GM21737 (cell line): ENCODE data around the gene UTS2.

Experiments
- ATAC-seq: cut with Tn5 transposase; IDR thresholded peaks from one replicate; pipeline ENCODE4 v1.9.1; 2021; ENCODE audit warnings: mild to moderate bottlenecking, moderate library complexity; ENCODE audit not compliant: unreplicated experiment

Gene UTS2, protein sequence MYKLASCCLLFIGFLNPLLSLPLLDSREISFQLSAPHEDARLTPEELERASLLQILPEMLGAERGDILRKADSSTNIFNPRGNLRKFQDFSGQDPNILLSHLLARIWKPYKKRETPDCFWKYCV

DNA sequence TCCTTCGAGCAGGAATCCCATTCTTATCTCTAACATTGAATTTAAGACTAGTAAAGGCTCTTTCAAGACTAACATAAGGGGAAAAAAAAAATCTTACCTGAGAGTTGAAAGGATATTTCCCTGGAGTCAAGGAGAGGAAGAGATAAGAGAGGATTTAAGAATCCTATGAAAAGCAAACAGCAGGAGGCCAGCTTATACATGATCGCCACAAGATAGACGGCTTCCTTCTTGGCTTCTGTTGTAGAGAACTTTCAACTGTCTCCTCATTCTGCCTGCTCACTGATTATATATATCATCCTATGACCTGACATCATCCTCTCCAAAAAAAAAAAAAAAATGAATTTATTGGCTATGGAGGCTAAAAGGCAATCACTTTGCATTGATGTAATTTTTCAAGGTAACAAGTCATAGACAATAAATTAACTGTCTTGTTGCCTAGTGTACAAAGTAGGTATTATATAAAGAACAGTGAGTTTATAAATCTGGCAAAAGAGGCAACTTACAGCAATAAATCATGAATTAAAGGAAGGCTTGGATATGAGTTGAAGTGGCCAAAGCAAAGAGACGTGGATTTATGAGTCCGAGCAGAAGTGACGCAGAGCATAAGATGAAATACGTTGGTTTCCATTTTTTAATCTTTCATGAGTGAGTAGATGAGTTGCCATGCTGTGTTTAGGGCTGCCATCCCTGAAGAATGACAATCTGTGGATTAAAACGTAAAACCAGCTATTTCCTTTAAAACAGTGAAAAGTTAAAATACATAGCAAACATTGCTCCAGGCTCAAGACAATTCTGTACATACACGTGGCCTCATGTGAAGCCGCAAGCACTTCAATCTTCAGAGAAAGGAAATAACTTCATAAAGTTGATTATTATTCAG is at the start of gene UTS2:
UTS2 (minus strand) TSS at position 262 of the 880 bp plus-strand sequence; CDS start at position 200, 62 bp downstream.
- ATAC-seq = no peak

DNA sequence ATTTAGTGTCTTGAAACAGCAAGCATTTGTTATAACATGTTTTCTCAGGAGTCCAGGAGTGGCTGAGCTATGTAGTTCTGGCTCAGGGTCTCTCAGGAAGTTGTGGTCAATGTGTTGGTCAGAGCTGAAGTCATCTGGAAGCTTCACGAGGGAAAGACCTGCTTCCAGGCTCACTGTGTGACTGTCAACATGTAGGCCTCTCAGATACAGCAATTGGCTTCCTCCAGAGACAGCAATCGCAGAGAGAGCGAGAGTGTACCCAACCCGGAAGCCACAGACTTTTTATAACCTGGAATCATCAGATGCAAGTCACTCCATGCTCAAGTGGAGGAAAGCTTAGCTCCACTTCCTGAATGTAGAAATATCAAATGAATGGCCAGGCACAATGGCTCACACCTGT is 46.9 kb upstream of the UTS2 start:
- no peak for ATAC-seq

DNA sequence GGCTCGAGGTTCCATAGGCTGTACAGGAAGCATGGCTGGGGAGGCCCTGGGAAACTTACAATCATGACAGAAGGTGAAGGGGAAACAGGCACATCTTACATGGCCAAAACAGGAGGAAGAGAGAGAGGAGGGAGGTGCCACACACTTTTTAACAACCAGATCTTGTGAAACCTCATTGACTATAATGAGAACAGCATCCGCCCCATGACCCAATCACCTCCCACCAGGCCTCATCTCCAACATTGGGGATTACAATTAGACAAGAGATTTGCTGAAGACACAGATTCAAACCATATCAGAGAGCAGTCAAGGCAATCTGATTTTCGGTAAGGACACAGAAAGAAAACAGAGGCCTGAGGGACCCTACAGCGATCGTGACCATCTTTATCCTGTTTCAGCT is 46.1 kb upstream of the UTS2 start:
- no peak for ATAC-seq

DNA sequence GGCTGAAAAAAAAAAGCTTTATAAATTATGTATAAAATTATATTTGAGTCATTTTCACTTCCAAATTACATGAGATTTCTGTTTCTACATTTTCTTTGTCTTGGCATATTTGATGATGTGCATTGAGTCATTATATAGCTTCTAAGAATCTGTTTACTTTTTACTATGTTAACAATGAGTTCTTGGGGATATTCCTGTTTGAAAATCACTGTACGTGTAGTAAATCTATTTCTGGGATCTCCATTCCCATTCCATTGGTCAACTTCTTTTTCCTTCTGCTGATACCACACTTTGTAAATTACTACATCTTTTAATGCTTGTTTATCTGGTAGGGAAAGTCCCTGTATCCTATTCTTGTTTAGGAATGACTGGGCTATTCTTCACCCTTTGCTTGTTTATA is 44.1 kb upstream of the UTS2 start:
- no peak for ATAC-seq

DNA sequence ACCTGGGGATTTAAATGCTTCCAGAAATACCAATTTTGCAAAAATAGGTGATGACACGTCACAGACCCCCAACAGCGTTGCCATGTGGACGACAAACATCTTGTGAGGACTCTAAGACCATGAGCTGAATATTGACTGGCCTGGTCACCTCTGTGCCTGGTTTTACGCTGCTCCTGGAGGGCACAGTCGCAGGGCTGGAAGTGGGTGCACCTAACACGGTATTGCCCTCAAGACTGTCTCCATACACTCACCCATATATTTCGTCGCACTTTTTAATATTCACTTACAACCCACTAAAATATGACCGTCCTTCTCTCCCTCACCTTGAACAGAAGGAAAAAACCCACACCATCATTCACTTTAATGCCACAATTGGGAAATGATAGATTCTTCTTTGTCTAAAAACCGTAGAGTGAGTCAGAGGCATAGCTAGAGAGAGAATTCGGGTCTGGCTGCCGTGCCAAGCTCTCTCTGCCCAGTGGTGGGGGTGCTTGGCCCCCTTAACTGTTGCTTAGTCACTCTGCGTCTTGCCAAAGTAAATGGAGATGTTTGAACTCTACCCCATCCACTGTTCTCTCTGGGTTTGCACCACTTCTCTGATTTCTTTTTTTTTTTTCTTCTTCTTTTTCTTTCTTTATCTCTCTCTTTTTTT is 40.8 kb upstream of the UTS2 start:
- no peak for ATAC-seq

- no peak for ATAC-seq
These were observed 38.9 kb upstream of the UTS2 start for GRCh38 chr1:7891804-7892203.

DNA sequence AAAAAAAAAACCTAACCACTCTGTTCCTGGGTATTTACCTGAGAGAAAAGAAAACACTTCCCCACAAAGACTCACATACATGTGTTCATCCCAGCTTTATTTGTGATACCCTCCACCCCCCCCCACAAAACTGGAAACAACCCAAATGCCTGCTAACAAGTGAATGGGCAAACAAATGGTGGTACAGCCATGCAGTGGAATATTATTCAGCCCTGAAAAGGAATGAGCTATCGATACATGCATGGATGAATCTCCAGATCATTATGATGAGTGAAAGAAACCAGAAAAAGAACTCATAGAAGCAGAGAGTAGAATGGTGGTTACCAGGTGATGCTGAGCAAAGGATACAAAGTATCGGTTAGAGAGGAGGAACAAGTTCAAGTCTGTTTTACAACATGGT is 38.0 kb upstream of the UTS2 start:
- no peak for ATAC-seq

DNA sequence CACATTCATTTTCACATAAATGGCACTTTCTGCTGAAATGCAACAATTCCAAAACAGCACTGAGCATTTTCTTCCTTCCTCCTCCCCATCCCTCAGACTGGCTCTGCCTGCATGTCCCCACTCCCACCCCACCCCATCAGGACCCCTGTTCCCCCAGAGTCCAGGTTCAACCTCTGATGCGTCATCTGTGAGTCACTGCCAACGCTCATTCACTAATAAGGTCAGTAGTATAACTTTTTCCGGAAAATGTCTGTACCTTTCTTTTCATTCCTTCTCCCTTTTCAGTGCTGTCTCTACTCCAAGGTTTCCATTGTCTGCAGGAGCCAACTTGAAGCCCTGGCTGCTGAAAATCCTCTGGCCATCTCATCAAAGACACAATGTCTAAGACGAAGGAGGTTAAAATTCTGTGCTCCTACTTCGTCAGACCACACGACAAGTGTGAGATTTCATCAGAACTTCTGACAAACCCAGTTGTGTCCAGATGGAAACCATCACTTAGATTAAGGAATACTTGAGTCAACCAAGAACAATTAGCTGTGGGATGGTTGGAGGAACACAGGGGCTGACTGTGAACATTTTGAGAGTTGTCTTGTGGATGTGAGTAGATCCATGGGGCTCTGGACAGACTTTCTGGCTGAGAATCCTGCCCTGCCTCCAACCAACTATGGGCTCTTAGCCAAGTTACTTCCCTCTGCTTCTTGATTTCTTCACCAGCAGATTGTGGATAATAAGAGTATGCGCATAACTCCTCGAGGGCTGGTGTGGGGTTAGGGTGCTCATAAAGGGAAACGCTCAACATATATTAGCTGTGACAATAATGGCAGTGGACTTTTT is 35.6 kb upstream of the UTS2 start:
- no peak for ATAC-seq

DNA sequence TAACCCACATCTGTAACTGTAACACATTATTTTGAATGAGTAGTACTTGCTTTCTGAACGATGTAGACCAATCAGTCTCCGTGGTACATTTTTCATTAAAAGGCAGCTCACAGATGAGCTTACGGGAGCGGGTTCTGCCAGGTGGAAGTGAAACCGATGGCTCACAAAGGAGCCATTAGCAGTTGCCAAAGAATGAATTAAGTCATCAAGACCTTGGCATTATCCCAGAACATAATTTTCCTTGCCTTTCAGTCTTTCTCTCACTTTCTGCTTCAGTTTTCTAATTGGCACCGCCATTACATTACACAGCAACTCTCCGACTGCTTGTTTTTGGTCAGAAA is 33.5 kb upstream of the UTS2 start:
- ATAC-seq = no peak

- ATAC-seq = no peak
These were observed 32.9 kb upstream of the UTS2 start for GRCh38 chr1:7885513-7886404.

DNA sequence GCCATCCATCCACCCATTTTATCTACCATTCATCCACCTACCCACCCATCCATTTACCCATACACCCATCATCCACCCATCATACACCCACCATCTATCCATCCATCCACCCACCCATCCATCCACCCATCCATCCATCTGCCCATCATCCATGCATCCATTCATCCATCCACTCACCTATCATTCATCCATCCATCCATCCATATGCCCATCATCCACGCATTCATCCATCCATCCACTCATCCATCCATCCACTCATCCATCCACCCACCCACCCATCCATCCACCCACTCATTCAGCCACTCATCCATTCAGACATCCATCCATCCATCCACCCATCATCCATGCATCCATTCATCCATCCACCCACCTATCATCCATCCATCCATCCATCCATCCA is 31.9 kb upstream of the UTS2 start:
- no peak for ATAC-seq

GRCh38 chr1:7879228-7879627 is 26.4 kb upstream of the UTS2 start:
- no peak for ATAC-seq

GRCh38 chr1:7878027-7878426 is 25.2 kb upstream of the UTS2 start:
- no peak for ATAC-seq

DNA sequence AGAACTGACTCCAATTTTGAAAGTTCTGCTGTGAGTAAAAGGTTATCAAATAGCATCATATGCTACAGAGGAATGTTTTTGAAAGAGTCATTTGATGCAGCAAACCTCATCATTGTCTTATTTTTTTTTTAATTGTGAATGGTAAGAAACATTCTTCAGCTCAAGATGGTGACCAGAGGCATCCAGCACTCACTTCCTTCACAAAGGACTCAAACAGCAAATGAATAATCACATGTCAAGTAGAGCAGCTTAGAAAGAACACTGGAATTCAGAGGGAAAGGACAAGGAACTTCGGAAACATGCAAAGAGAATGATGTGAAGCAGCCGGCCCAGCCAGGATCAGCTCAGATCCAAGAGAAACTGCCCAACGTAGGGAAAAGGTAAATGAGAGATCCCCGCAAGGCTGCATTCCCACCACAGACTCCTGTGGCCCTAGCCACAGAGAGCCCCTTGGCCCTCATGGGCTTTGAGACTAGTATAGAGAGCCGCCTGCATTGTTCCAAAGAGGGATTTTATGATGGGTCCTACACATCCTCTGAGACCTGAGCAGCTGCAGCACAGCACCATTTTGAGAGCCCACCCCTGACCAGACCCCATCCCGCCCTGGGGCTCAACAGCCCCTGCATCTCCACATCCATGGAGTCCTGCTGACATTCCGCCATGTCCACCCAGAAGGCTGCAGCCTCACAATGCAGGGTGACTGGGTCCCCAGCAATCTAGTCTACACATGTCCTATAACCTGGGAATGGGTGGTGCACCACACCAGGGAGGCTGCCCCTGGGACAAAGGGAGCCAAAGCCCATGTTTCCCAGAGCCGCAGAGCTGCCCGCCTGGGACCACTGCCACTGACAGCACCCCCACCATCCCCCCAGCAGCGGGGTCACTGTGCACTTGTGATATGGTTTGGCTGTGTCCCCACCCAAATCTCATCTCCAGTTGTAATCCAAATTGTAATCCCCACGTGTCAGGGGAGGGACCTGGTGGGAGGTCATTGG is 21.2 kb upstream of the UTS2 start:
- no peak for ATAC-seq

DNA sequence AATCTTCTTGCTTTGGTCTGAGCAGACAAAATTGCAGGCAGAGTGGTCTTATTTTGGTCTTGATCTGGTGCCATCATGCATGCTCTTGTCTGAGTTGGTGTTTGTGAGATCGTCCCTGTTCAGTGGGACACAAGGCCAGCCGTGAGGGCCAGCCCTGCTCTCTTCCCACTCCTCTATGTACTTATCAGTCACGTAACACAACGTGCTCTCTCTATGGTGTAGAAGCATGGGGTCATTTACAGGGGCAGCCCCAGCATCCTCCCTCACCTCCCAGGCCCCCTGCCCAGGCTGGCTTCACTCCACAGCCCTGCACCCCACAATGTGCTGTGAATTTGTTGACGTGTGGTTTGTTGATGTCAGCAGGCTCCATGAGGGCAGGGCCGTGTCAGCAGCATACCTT is 18.3 kb upstream of the UTS2 start:
- no peak for ATAC-seq

- ATAC-seq = no peak
These were observed 16.5 kb upstream of the UTS2 start for GRCh38 chr1:7869136-7869920.

DNA sequence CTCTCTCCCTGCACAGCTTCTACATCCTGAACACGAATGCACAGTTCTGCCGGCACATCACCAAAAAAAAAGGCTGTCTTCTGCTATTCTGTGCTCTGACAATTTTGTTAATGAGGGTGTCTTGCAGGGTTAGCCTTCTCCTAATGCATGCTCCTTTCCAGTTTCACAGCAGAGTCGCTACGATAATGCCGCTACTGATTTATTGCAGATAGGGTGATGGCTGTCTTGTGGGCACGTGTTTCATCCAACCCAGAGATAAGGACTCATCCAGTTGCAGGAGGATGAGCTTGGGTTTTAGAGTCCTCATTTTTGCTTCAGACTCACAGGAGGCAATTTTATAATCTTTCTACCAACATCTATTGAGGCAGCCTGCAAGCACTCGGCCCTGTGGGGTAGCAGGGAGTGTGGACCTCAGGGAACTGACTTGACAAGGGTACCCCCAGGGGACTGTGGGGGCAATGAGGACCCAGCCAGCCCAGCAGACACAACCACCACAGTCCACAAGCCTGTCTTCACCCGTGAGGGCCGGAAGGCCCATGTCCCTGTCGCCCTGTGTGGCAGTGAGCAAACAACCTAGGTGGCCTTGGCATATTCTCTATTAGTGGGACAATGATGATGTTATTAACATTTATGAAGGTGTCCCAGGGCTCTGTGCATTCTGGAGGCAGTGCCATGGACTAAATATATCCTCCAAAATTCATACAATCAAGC is 15.4 kb upstream of the UTS2 start:
- no peak for ATAC-seq

GRCh38 chr1:7865978-7866377 is 13.1 kb upstream of the UTS2 start:
- no peak for ATAC-seq
